SU-DHL-6 (cell line): Measurements from ENCODE around the gene RELL1.

Experiments used
- CTCF ChIP-seq: fragments of 200-600 bp; sonication (generic); IDR thresholded peaks from one replicate; pipeline ENCODE4 v1.5.1; 2017; ENCODE audit warnings: antibody characterized with exemption, mild to moderate bottlenecking, low read length, moderate library complexity; ENCODE audit not compliant: insufficient read depth, poor library complexity, severe bottlenecking
- EZH2phosphoT487 ChIP-seq: fragments of 200-600 bp; sonication (generic), shearing (Covaris generic); conservative IDR thresholded peaks from 2 replicates; pipeline ENCODE4 v1.6.1; 2018; ENCODE audit warnings: mild to moderate bottlenecking, antibody characterized with exemption, low read length, moderate library complexity, mixed read lengths

GRCh38 chr4:37678624-37679023 is 7.6 kb downstream of the RELL1 start:
- TF ChIP-seq CTCF = no peak
- TF ChIP-seq EZH2phosphoT487 = no peak
